IMR-90 (cell line): ENCODE results near the gene CPXM1.

Source experiments
- FOS ChIP-seq: fragments of 150-350 bp; IDR thresholded peaks from 2 replicates; pipeline ENCODE4 v1.6.1; 2016; ENCODE audit warnings: low read depth, low read length
- POLR2A ChIP-seq: IDR thresholded peaks from 2 replicates; pipeline ENCODE4 v1.6.1; 2012; ENCODE audit warnings: mild to moderate bottlenecking, low read depth, low read length
- TF ChIP-seq, protein P1 (sequence below): conservative IDR thresholded peaks from 2 replicates; pipeline ENCODE4 v1.5.1; 2012; ENCODE audit warnings: mild to moderate bottlenecking, low read depth, low read length, improper control_type of control experiment

DNA sequence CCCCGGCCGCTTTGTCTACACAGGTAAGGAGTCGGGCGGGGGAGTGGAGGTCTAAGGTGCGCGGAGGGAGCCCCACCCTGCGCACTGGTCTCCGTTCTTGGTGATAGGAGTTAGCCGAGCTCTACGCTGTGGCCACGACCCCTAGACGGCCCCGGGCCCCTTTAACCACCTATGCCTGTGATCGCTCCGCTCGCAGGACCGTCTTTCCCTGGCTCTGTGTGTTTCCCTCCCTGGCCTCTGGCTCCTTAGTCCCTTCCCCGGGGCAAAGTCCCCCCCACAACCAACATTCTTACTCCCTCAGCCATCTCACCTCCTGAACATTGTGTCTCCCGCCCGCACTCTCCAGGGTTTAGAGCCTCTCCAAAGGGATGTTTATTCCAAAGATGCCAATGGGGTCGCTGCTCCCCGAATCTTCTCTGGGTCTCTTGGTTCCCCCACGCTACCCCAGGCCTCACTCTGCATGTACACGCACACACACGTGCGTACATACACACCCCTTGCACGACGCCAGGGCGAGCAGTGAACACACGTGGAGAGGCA, 50.4 kb downstream of the CPXM1 start:
- TF ChIP-seq, protein P1, sequence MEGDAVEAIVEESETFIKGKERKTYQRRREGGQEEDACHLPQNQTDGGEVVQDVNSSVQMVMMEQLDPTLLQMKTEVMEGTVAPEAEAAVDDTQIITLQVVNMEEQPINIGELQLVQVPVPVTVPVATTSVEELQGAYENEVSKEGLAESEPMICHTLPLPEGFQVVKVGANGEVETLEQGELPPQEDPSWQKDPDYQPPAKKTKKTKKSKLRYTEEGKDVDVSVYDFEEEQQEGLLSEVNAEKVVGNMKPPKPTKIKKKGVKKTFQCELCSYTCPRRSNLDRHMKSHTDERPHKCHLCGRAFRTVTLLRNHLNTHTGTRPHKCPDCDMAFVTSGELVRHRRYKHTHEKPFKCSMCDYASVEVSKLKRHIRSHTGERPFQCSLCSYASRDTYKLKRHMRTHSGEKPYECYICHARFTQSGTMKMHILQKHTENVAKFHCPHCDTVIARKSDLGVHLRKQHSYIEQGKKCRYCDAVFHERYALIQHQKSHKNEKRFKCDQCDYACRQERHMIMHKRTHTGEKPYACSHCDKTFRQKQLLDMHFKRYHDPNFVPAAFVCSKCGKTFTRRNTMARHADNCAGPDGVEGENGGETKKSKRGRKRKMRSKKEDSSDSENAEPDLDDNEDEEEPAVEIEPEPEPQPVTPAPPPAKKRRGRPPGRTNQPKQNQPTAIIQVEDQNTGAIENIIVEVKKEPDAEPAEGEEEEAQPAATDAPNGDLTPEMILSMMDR, result no peak
- TF ChIP-seq FOS, result no peak
- no peak for TF ChIP-seq POLR2A
